Mesenchymal stem cell (in vitro differentiated cells and primary cell): ENCODE data around the gene POU2F2.

Experiments
- DNase-seq: peaks from one replicate; pipeline ENCODE4 v3.0.0-alpha.2; 2013
- H2AFZ ChIP-seq: one replicate; pipeline ENCODE4 v1.6.1; 2013; ENCODE audit warnings: low read depth, mild to moderate bottlenecking, control low read depth, inconsistent platforms, low read length, moderate library complexity
- H2AK5ac ChIP-seq: 2 replicates; pipeline ENCODE4 v1.6.1; 2013; ENCODE audit warnings: low read length, moderate library complexity, mild to moderate bottlenecking, inconsistent platforms; ENCODE audit not compliant: severe bottlenecking
- H2BK120ac ChIP-seq: one replicate; pipeline ENCODE4 v1.6.1; 2013; ENCODE audit warnings: low read depth, mild to moderate bottlenecking, inconsistent platforms, low read length, moderate library complexity
- H2BK12ac ChIP-seq, 2 experiments: one replicate each; pipeline ENCODE4 v1.6.1; 2013; ENCODE audit warnings: inconsistent platforms in 2 of 2, low read length in 2 of 2, mild to moderate bottlenecking in 2 of 2, moderate library complexity in 2 of 2, control low read depth in 1 of 2
- H2BK15ac ChIP-seq: one replicate; pipeline ENCODE4 v1.6.1; 2013; ENCODE audit warnings: mild to moderate bottlenecking, low read depth, inconsistent platforms; ENCODE audit not compliant: poor library complexity, severe bottlenecking
- H2BK5ac ChIP-seq: 2 replicates; pipeline ENCODE4 v1.6.1; 2013; ENCODE audit warnings: low read depth, mild to moderate bottlenecking, low read length, control low read depth, inconsistent platforms; ENCODE audit not compliant: poor library complexity, severe bottlenecking
- H3K14ac ChIP-seq, 2 experiments: one replicate each; pipeline ENCODE4 v1.6.1; 2013; ENCODE audit warnings: inconsistent platforms in 2 of 2, low read length in 2 of 2, control low read depth in 1 of 2, mild to moderate bottlenecking in 1 of 2, moderate library complexity in 1 of 2
- H3K18ac ChIP-seq, 2 experiments: one replicate each; pipeline ENCODE4 v1.6.1; 2013; ENCODE audit warnings: inconsistent platforms in 2 of 2, low read length in 2 of 2, control low read depth in 1 of 2, low read depth in 1 of 2, mild to moderate bottlenecking in 1 of 2
- H3K23ac ChIP-seq, 2 experiments: one replicate each; pipeline ENCODE4 v1.6.1; 2013; ENCODE audit warnings: inconsistent platforms in 2 of 2, low read length in 2 of 2, mild to moderate bottlenecking in 2 of 2, moderate library complexity in 2 of 2, control low read depth in 1 of 2
- H3K27ac ChIP-seq: 2 replicates; pipeline ENCODE4 v1.5.1; 2013; ENCODE audit warnings: mild to moderate bottlenecking, moderate library complexity, low read length, control low read depth, inconsistent platforms; ENCODE audit not compliant: poor library complexity, severe bottlenecking
- H3K27me3 ChIP-seq, 2 experiments: 2 replicates each; pipeline versions ENCODE4 v1.6.1 to v1.7.0; 2013; ENCODE audit warnings: low read length in 2 of 2, mild to moderate bottlenecking in 2 of 2, moderate library complexity in 2 of 2, control low read depth in 1 of 2, inconsistent platforms in 1 of 2; ENCODE audit not compliant: control insufficient read depth in 1 of 2, insufficient read depth in 1 of 2
- H3K36me3 ChIP-seq, 2 experiments: 2 replicates each; pipeline versions ENCODE4 v1.6.1 to v1.7.0; 2013; ENCODE audit warnings: low read length in 2 of 2, control low read depth in 1 of 2, inconsistent platforms in 1 of 2, low read depth in 1 of 2, mild to moderate bottlenecking in 1 of 2; ENCODE audit not compliant: insufficient read depth in 2 of 2, control insufficient read depth in 1 of 2
- H3K4ac ChIP-seq, 2 experiments: one replicate each; pipeline ENCODE4 v1.6.1; 2013; ENCODE audit warnings: inconsistent platforms in 2 of 2, low read length in 2 of 2, mild to moderate bottlenecking in 2 of 2, moderate library complexity in 2 of 2, control low read depth in 1 of 2, low read depth in 1 of 2
- H3K4me1 ChIP-seq: 2 replicates; pipeline ENCODE4 v1.6.1; 2013; ENCODE audit warnings: low read depth, low read length, control low read depth; ENCODE audit not compliant: control insufficient read depth, insufficient read depth
- H3K4me2 ChIP-seq: 2 replicates; pipeline ENCODE4 v1.6.1; 2013; ENCODE audit warnings: low read length, mild to moderate bottlenecking, inconsistent platforms; ENCODE audit not compliant: poor library complexity, severe bottlenecking
- H3K4me3 ChIP-seq, 2 experiments: 2 replicates each; pipeline versions ENCODE4 v1.5.1 to v1.7.0; 2013; ENCODE audit warnings: low read length in 2 of 2, mild to moderate bottlenecking in 2 of 2, control low read depth in 1 of 2, low read depth in 1 of 2; ENCODE audit not compliant: insufficient read depth in 1 of 2
- H3K79me1 ChIP-seq: replicated peaks from 2 replicates; pipeline ENCODE4 v1.6.1; 2013; ENCODE audit warnings: mild to moderate bottlenecking, control low read depth, low read length, inconsistent platforms; ENCODE audit not compliant: poor library complexity, severe bottlenecking
- H3K9ac ChIP-seq: 2 replicates; pipeline ENCODE4 v1.7.0; 2013; ENCODE audit warnings: mild to moderate bottlenecking, low read length, moderate library complexity
- H3K9me3 ChIP-seq: 2 replicates; pipeline ENCODE4 v1.7.0; 2013; ENCODE audit warnings: mild to moderate bottlenecking, low read length; ENCODE audit not compliant: control insufficient read depth
- H4K8ac ChIP-seq: one replicate; pipeline ENCODE4 v1.6.1; 2013; ENCODE audit warnings: inconsistent platforms, mild to moderate bottlenecking, low read length, moderate library complexity
- H4K91ac ChIP-seq: one replicate; pipeline ENCODE4 v1.6.1; 2013; ENCODE audit warnings: mild to moderate bottlenecking, low read length, inconsistent platforms
- WGBS: methylation state at CpG from one replicate; pipeline ENCODE4 v1.1.7; 2013; ENCODE audit warnings: mixed read lengths; 5-methylcytosine and 5-hydroxymethylcytosine counted together

POU2F2 gene

DNA sequence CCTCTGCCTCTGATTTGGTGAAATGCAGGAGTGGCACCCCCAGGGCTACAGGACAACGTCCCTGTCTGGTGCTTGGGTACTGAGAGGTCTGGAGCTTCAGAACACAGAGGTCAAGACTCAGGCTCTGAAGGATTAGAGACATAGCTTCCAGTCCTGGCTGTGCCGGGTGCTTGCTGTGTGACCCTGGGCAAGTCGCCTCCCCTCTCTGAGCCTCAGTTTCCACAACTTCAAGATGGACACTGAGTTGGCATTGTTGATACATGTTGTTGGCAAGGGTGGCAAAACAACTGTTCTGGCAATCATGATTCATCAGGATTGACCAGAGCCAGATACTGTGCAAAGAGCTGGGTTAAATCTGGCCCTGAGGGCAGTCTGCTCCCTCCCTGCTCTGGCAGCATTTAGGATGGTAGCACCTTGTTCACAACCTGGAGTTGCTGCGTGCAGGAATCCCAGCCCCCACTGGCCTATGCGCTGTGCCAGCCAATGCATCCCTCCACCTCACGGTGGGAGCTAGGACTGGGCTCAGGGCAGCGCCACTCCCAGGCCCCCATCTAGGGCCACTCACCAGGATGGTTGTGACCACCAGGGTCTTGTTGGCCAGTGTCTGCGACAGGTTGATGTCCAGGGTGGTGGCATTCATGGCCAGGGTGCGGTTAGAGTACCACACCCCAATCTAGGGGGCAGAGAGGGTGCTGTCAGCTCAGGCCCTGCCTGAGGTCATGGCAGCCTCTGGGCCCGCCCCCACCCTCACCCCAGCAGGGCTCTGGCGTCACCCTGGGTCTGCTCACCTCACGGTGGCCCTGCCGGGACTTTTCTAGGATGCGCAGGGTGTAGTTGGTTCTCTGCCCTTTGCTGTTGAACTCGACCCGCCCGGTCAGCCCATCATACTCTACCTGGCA is 79.0 kb downstream of the POU2F2 start:
- peaks cover 26 to 51% of the 10 kb centered on the region in 2 experiments for H3K27me3 ChIP-seq
- no peak overlapping the region for H4K91ac ChIP-seq
- H3K18ac ChIP-seq: no peak overlapping the region
- no peaks in the 10 kb centered on the region for H3K36me3 ChIP-seq
- H3K4ac ChIP-seq: no peak overlapping the region
- H3K27ac ChIP-seq: no peak overlapping the region
- no peaks in the 10 kb centered on the region for H3K9me3 ChIP-seq
- DNase-seq: no peak
- H3K14ac ChIP-seq: no peak overlapping the region
- H3K4me1 ChIP-seq: no peaks in the 10 kb centered on the region
- H2BK120ac ChIP-seq: no peak overlapping the region
- no peak overlapping the region for H4K8ac ChIP-seq
- peak overlapping the region in 1 of 2 experiments; percentile 23 for H3K23ac ChIP-seq
- H3K79me1 ChIP-seq: no peaks in the 10 kb centered on the region
- H3K9ac ChIP-seq: no peak overlapping the region
- no peak overlapping the region for H2BK5ac ChIP-seq
- no peak overlapping the region for H2BK12ac ChIP-seq
- no peak overlapping the region for H3K4me3 ChIP-seq
- no peak overlapping the region for H2AK5ac ChIP-seq
- no peak overlapping the region for H2BK15ac ChIP-seq
- no peak overlapping the region for H3K4me2 ChIP-seq
- no peak overlapping the region for H2AFZ ChIP-seq
- 84% methylated on average over 17 of the region's 17 CpGs for WGBS

DNA sequence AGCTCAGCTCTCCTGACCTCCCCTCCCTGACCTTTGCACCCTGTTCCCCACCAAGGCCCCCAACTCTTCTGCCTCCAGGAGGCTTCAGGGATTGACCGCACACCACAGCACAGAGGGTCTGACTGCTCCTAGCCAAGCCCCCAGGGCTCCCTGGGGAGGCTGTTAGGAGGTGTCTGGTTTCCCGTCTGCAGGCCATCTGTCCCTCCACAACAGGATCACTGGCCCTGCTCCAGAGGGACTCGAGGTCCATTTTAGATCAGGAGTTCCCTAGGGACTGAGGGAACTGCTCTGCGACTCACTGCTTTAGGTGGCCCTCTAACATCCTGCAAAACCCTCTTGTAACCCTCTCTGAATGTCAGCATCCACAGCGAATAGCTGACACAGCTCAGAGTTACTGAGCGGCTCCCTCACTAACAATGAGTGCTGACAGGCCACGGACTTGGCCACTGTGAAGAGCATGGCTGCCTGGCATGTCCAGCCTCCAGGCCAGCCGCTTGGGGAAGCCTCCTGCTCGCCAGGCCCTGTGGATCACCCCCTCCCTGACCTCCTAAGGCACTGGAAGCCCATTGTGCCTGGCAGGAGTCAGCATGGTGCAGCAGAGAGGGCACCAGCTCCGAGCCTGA is 79.9 kb downstream of the POU2F2 start:
- H2AK5ac ChIP-seq: no peak overlapping the region
- peaks cover 26 to 48% of the 10 kb centered on the region in 2 experiments for H3K27me3 ChIP-seq
- no peak for DNase-seq
- H3K4me1 ChIP-seq: no peaks in the 10 kb centered on the region
- no peak overlapping the region for H2BK15ac ChIP-seq
- H2BK120ac ChIP-seq: no peak overlapping the region
- no peak overlapping the region for H3K9ac ChIP-seq
- H2BK12ac ChIP-seq: no peak overlapping the region
- no peak overlapping the region for H2BK5ac ChIP-seq
- H3K4me2 ChIP-seq: no peak overlapping the region
- no peak overlapping the region for H3K18ac ChIP-seq
- no peak overlapping the region for H4K91ac ChIP-seq
- H3K79me1 ChIP-seq: no peaks in the 10 kb centered on the region
- H4K8ac ChIP-seq: no peak overlapping the region
- H3K4ac ChIP-seq: no peak overlapping the region
- H3K4me3 ChIP-seq: no peak overlapping the region
- 63% methylated on average over 10 of the region's 10 CpGs for WGBS
- H3K9me3 ChIP-seq: no peaks in the 10 kb centered on the region
- no peak overlapping the region for H3K27ac ChIP-seq
- H3K14ac ChIP-seq: no peak overlapping the region
- H3K36me3 ChIP-seq: no peaks in the 10 kb centered on the region
- H2AFZ ChIP-seq: no peak overlapping the region
- no peak overlapping the region for H3K23ac ChIP-seq

GRCh38 chr19:42051166-42052115 is 80.8 kb downstream of the POU2F2 start:
- Histone ChIP-seq H3K4me2 (no peak overlapping the region), H3K27me3 (peaks cover 26 to 49% of the 10 kb centered on the region in 2 experiments), H3K23ac (no peak overlapping the region), H2BK15ac (no peak overlapping the region), H2BK5ac (no peak overlapping the region), H3K4me1 (no peaks in the 10 kb centered on the region), H3K9me3 (no peaks in the 10 kb centered on the region), H3K27ac (no peak overlapping the region), H4K91ac (no peak overlapping the region), H2AK5ac (no peak overlapping the region), H4K8ac (no peak overlapping the region), H3K18ac (no peak overlapping the region), H2BK120ac (no peak overlapping the region), H3K36me3 (no peaks in the 10 kb centered on the region), H2BK12ac (no peak overlapping the region), H3K4me3 (no peak overlapping the region), H3K79me1 (no peaks in the 10 kb centered on the region), H2AFZ (no peak overlapping the region), H3K4ac (no peak overlapping the region), H3K14ac (no peak overlapping the region), H3K9ac (no peak overlapping the region)
- 92% methylated on average over 13 of the region's 14 CpGs for WGBS
- no peak for DNase-seq
